AG10803 (cell line): ENCODE data around the gene PCYT1B.

ENCODE experiments used
- DNase-seq: peaks from one replicate; pipeline ENCODE4 v3.0.0; 2010; ENCODE audit warnings: low read depth
- H3K4me3 ChIP-seq: 2 replicates; pipeline ENCODE4 v1.5.1; 2011; ENCODE audit warnings: mild to moderate bottlenecking, low read length, control low read depth
- CTCF ChIP-seq: conservative IDR thresholded peaks from 2 replicates; pipeline ENCODE4 v1.5.1; 2011; ENCODE audit warnings: mild to moderate bottlenecking, low read length, control low read depth, inconsistent platforms

PCYT1B gene

GRCh38 chrX:24567169-24567568, 80.0 kb downstream of the PCYT1B start:
- TF ChIP-seq CTCF: no peak
- DNase-seq: no peak
- no peak overlapping the region for H3K4me3 ChIP-seq

GRCh38 chrX:24566240-24566639, 80.9 kb downstream of the PCYT1B start:
- no peak for DNase-seq
- no peak overlapping the region for H3K4me3 ChIP-seq
- no peak for TF ChIP-seq CTCF

- no peak for DNase-seq
- TF ChIP-seq CTCF: no peak
- H3K4me3 ChIP-seq: no peak overlapping the region
Observed at GRCh38 chrX:24563291-24564010, 83.7 kb downstream of the PCYT1B start.

- peak; percentile 31 for TF ChIP-seq CTCF
- DNase-seq: peak; percentile 7
- H3K4me3 ChIP-seq: no peak overlapping the region
Observed at GRCh38 chrX:24561121-24561520, 86.0 kb downstream of the PCYT1B start.

- no peak for DNase-seq
- TF ChIP-seq CTCF: no peak
- no peak overlapping the region for H3K4me3 ChIP-seq
Observed at GRCh38 chrX:24553011-24553410, 94.1 kb downstream of the PCYT1B start.

GRCh38 chrX:24550166-24550565, 97.0 kb downstream of the PCYT1B start:
- TF ChIP-seq CTCF: no peak
- H3K4me3 ChIP-seq: no peak overlapping the region
- no peak for DNase-seq

- DNase-seq: no peak
- no peak overlapping the region for H3K4me3 ChIP-seq
- no peak for TF ChIP-seq CTCF
Observed at GRCh38 chrX:24547961-24548360, 99.2 kb downstream of the PCYT1B start.
